Activated T-helper 1 cell treated with Interleukin-2 at 50 U/mL for 16 hours (primary cell): Measurements from ENCODE around the gene CRYAB.
"Not testable (repeated sequence)": the region's sequence is repeated elsewhere in the genome, so short reads cannot be mapped to it uniquely, and the experiment has no call there.

Experiments used
- DNase-seq: peaks from one replicate; pipeline ENCODE4 v3.0.0-alpha.2; 2020; ENCODE audit warnings: low read depth

CRYAB gene

DNA sequence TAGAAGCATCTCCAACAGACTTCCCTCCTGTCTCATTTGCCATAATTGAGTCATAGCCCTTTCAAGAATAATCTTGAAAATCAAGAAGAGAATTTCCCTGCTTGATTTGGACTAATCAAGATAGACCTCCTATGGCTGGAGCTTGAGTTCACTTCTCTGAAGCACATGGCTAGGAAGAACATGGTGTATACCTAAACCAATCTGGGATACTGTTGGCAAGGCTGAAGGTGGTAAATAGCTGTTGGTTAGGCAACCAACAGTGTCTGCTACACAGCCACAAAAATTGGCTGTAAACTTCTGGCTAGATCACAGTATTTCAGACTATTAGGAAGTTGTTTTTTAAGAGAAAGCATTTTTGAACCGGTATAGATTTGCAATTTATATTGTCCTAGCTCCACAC lies 4.9 kb downstream of the CRYAB start:
- no peak for DNase-seq

DNA sequence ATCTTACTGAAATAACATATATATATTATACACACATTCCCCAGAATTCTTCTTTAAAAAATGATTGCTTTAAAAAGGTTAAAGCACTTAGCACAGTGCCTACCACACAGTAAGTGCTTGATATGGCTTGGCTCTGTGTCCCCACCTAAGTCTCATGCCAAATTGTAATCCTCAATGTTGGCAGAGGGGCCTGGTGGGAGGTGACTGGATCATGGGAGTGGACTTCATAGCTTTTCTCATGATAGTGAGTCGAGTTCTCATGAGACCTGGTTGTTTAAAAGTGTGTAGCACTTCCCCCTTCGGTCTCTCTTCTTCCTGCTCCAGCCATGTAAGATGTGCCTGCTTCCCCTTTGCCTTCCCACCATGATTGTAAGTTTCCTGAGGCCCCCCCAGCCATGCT lies 6.2 kb downstream of the CRYAB start:
- DNase-seq: no peak

DNA sequence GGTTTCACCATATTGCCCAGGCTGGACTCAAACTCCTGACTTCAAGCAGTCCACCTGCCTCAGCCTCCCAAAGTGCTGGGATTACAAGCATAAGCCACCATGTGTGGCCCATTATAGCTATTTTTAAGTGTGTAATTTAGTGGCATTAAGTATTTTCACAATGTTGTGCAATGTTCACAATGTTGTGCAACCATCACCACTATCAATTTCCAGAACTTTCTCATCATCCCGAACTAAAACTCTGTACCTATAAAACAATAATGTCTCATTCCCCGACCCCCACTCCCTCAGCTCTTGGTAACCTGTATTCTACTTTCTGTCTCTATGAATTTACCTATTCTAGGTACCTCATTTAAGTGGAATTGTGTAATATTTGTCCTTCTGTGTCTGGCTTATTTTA lies 24.7 kb downstream of the CRYAB start:
- no peak for DNase-seq

DNA sequence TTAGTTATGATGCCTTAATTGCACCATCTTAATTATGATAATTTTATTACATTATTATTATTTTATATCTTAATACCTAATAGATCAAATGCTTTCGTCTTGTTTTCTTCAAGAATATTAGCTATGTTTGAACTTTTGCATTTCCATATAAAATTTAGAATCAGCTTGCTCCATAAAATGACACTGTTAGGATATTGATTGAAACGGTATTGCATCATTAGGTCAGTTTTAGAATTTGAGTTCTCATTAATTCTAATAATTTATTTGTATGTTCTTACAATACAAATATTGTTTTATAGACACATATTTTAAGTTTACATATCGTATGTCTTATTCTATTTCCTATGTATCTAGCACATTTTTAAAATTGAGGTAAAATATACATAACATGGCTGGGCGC lies 25.5 kb downstream of the CRYAB start:
- no peak for DNase-seq

DNA sequence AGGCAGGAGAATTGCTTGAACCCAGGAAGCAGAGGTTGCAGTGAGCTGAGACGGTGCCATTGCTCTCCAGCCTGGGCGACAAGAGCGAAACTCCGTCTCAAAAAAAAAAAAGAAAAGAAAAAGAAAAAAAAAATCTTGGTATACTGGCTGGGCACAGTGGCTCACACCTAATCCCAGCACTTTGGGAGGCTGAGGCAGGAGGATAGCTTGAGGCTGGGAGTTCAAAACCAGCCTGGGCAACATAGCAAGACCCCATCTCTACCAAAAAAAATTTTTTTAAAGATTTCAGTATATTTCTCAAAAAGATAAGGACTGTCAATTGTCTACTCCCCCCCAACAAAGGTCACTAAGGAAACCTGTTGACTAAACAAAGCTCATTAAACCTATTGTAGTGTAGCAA lies 26.5 kb downstream of the CRYAB start:
- DNase-seq: not testable (repeated sequence)

DNA sequence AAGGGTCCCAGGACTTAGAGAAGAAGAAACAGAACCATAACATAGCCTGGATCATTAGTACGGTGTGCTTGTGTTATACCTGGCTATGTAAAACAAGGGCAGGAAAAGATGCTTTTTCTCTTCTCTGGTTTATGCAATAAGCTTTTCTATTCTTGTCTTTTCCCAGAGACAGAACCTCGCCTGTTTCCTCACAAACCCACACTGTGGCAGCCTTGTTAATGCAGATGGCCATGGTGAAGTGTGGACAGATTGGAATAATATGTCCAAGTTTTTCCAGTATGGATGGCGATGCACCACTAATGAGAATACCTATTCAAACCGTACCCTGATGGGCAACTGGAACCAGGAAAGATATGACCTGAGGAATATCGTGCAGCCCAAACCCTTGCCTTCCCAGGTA lies 29.4 kb downstream of the CRYAB start:
- no peak for DNase-seq

DNA sequence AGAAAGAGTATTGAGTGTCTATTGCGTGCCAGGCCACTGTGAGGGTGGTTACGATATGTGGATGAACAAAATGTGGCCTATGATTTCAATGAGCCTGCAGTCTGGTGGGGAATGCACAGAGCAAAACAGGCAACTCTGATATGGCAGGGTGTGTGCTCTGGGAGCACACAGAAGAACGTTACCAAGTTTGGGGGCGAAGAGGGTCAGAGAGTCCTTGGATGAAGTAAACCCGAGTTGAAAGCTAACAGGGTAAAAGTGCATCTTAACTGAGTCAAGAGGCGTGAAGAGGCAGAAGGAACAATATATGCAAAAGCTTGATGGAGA lies 32.0 kb downstream of the CRYAB start:
- DNase-seq: no peak

DNA sequence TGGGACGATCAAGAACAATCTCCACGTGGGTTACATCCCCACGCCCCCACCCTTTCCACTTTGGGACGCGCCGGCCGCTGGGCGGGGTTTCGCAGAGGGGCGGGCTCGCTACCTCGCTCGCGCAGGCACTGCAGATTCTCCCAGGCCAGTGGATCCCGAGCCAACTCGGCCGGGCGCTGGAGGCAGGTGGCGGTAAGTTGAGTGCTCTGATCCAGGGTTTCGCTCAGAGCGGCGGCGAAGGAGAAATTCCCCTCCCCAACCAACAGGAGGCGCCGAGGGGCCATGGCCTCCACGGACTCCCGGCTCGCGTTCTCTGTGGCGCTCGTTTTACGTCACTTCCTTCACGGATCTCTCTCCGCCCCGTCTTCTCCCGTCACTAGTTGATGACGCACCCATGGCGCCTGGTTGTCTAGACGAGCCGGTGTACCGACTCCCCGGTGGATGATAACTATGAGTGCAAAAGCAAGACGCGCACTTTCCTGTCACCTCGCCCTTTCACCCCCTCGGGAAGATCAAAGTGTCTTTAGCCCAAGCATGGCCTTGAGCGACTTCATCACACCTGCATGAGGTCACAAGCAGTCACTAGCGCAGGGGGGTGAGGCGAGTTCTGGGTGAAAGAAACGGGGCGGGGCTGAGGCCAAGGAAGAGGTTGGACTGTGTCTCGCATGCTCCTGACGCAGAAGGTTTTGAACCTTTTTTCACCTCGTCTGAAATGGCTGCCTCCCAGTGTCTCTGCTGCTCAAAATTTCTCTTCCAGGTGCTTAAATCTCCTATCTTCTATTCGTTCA lies 32.5 kb downstream of the CRYAB start, which contains the start of the genes CFAP68 and FDXACB1:
Gene CFAP68, plus strand, starts transcription at position 693 of the 788 bp plus-strand sequence. Its CDS starts 20 bp downstream, at position 713.
Gene FDXACB1, minus strand, starts transcription at position 317 of the 788 bp plus-strand sequence. Its CDS starts 33 bp downstream, at position 284.
- DNase-seq: peak; percentile 87

DNA sequence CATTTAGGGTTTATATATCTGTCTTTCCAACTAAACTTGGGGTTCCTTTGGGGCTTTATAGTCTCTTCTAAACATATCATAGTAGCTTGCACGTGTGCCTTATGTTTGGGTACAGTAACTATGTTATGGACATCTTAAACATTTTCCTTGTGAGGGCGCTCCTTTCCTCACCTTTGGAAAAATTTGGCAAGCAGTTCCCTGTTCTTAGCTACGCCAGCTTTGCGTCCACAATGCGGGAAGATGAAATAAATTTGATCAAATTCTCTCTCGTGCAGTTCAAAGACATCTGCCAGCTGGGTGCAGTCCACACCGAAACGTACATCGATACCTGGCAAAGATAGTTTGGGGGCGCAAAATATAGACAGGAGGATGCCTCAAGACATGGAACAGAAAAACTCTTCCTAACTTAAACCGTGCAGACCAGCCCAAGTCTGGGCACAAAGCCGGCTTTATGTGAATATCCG lies 33.2 kb downstream of the CRYAB start:
- no peak for DNase-seq

DNA sequence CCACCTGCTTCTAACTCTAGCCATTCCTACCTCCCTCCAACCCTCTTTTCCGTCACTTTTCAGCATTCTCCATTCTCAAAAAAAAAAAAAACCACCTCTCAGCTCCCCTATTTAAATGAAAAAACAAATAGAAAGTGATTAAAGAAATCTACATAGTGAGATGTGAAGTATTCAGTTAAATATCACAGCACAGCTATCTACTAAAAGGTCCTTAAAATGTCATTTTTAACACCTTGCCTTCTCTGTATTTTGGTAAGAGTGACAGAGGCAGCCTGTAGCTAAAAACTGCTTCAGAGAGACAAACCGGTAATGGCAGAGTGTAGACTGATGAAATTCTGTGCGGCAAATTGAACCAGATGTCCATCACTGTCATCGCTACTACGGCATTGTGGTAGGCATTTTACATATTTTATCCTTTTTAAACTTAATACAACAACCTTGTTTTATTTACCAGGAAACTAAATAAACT lies 39.8 kb downstream of the CRYAB start:
- DNase-seq: no peak

DNA sequence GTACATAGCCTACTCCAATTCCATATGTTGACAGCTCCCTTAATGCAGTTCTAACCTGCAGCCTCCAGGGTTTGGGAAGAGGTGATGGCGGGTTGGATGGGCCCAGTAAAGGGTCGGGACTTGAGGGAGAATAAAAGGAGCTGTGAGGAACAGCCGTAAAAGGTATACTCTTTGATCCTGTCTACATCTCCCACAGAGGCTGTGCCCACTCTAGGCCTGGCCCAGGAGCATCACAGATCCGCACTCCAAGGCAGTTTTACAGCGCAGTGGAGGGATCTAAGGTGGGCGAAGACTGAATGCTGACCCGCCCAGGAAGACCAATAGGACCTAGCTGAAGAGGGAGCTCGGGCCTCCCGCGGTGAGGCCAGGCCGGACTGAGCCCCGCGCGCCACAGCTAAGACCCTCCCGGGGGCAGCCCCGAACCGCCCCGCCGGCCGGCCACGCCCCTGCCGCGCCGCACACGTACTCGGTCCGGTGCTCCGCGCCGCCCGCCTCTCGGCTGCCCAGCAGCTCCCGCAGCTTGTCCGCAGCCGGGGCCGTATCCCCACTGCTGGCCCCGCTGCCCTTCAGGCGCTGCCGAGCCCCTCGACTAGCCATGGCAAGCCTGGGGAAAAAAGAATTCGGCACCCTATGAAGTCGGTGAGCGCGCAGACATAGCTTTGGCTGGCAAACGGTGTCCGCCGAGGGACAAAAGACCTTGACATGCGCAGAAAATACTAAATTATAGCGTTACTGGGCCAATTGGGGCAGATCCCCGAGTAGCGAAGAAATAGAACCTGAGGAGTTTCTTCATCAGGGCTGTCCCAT lies 40.5 kb downstream of the CRYAB start, which contains the start of gene ALG9:
Gene ALG9, minus strand, starts transcription at position 696 of the 807 bp plus-strand sequence. Its CDS starts 99 bp downstream, at position 597.
- DNase-seq: peak; percentile 77

DNA sequence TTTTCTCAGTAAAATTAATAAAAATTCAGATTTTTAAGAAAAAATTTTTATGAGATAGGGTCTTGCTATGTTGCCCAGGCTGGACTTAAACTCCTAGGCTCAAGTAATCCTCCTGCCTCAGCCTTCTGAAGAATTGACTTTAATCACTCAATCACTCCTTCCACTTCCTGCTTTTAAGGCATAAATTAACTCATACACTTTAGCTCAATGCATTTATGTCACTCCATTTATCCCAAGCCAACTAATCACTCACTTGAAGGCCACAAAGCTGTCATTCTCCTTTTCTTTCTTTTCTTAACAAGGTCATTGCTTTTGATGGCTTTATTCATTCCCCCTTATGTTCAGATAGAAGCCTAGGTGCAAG lies 41.1 kb downstream of the CRYAB start:
- DNase-seq: no peak

DNA sequence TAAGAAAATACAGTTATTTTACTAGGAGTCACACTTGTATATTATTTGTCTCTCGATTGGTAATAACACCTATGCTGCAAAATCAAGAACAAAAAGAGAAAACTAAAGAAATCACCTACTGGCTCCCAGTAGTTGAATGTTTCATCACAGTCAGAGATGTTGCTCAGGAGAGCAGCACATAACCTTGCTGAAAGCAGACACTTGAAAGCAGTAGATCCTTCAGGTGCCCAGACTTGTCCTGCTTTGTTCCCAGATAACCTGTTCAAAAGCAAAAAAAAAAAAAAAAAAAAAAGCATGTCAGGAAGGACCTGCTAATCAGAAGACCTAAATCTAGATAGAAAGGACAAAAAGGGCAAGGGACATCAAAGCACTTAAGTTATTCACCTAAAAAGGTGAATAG lies 41.5 kb downstream of the CRYAB start:
- DNase-seq: no peak

DNA sequence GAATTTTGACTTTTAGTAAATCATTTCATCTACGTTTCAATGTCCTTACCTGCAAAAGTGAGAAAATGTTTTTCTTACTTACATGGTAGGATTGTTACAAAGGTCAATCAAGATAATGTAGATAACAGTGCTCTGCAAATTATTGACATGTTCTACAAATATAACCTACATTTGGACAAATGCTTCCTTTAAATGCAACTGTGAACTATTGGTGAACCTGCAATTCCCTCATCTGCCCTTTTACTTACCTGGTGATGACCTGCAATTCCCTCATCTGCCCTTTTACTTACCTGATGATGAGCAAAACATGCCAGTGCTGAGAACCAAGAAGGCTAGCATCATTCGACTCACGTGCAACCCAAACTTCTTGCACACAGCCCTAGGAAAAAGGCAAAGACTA lies 51.3 kb downstream of the CRYAB start:
- DNase-seq: no peak
